GM12878 (cell line): ENCODE results near the gene TOPBP1. TPM values are rescaled to one million over a fixed set of nuclear protein-coding genes. Genes with fewer than 3 reads are reported as not detected.
A peak's percentile ranks its signal among the peaks of the same experiment; 100 is the strongest.

Experiments
- JUND ChIP-seq: IDR thresholded peaks from 2 replicates; pipeline ENCODE4 v1.6.1; 2012; ENCODE audit warnings: low read depth, mild to moderate bottlenecking, low read length, improper control_type of control experiment, moderate library complexity
- MEF2B ChIP-seq: fragments of 450-650 bp; IDR thresholded peaks from 2 replicates; pipeline ENCODE4 v1.6.1; 2018; ENCODE audit warnings: mild to moderate bottlenecking, moderate library complexity; ENCODE audit not compliant: partially characterized antibody, poor library complexity, severe bottlenecking
- PAX5 ChIP-seq: IDR thresholded peaks from 2 replicates; pipeline ENCODE4 v1.6.1; 2011; ENCODE audit warnings: low read depth, low read length, borderline replicate concordance
- POLR2A ChIP-seq: IDR thresholded peaks from 2 replicates; pipeline ENCODE4 v1.6.1; 2011; ENCODE audit warnings: low read depth, mild to moderate bottlenecking, low read length
- RELA ChIP-seq: fragments of 450-650 bp; IDR thresholded peaks from 2 replicates; pipeline ENCODE4 v1.8.0; 2014; ENCODE audit warnings: borderline replicate concordance; ENCODE audit not compliant: partially characterized antibody
- RUNX3 ChIP-seq: IDR thresholded peaks from 2 replicates; pipeline ENCODE4 v1.6.1; 2012; ENCODE audit warnings: low read length, inconsistent platforms
- SMARCA5 ChIP-seq: fragments of 450-650 bp; IDR thresholded peaks from 2 replicates; pipeline ENCODE4 v1.6.1; 2017; ENCODE audit warnings: mild to moderate bottlenecking
- SMC3 ChIP-seq: IDR thresholded peaks from 2 replicates; pipeline ENCODE4 v1.6.1; 2011; ENCODE audit warnings: low read length, improper control_type of control experiment, borderline replicate concordance
- TBL1XR1 ChIP-seq: IDR thresholded peaks from 2 replicates; pipeline ENCODE4 v1.6.1; 2012; ENCODE audit warnings: low read depth, low read length, improper control_type of control experiment
- WRNIP1 ChIP-seq: IDR thresholded peaks from 2 replicates; pipeline ENCODE4 v1.6.1; 2011; ENCODE audit warnings: low read depth, low read length, improper control_type of control experiment, borderline replicate concordance
- ZBED1 ChIP-seq: IDR thresholded peaks from 2 replicates; pipeline ENCODE4 v1.6.1; 2016; ENCODE audit warnings: borderline replicate concordance
- polyA plus RNA-seq, 11 experiments: library from polyadenylated mRNA; depleted of rRNA in 4 of 11; unstranded in 6 of 11; stranded (reverse) in 5 of 11; fragments of >200 nt; fragmentation: Nextera tagmentation in 4 of 11; fragmentation: Illumina TruSeq in 1 of 11; extraction: Ambion mirVana in 4 of 11; extraction: Trizol in 1 of 11; gene quantifications; 1 replicate in 1 of 11; 2 replicates in 10 of 11; pipeline versions ENCODE4 v1.2.1 to v1.2.3, GENCODE V29; 2011 to 2016; ENCODE audit warnings: inconsistent platforms in 2 of 11, missing spikeins in 2 of 11, low read depth in 1 of 11
- total RNA-seq, 4 experiments: library from RNA; depleted of rRNA in 3 of 4; stranded (reverse); fragments of >200 nt in 3 of 4; fragmentation: Illumina TruSeq in 1 of 4; extraction: Trizol in 1 of 4; gene quantifications; 2 replicates each; pipeline versions ENCODE4 v1.2.1 to v1.2.3, GENCODE V29; 2013 to 2021
- TF ChIP-seq, protein P1 (sequence below): fragments of 450-650 bp; IDR thresholded peaks from 2 replicates; pipeline ENCODE4 v1.6.1; 2017; ENCODE audit warnings: mild to moderate bottlenecking, moderate library complexity
- TF ChIP-seq, protein P2 (sequence below): fragments of 150-350 bp; IDR thresholded peaks from 2 replicates; pipeline ENCODE4 v1.6.1; 2016; ENCODE audit warnings: low read depth, low read length
- TF ChIP-seq, protein P3 (sequence below): fragments of 450-650 bp; formaldehyde crosslinking; IDR thresholded peaks from 2 replicates; pipeline ENCODE4 v1.4.0; 2022; ENCODE audit warnings: mild to moderate bottlenecking, moderate library complexity
- TF ChIP-seq, protein P4 (sequence below): fragments of 450-650 bp; IDR thresholded peaks from 2 replicates; pipeline ENCODE4 v1.6.1; 2017; ENCODE audit warnings: mild to moderate bottlenecking, low read depth, inconsistent platforms; ENCODE audit not compliant: poor library complexity, severe bottlenecking

TOPBP1 gene
- total and polyA plus RNA-seq, 10 of the 15 experiments (the other 5 are each of a cell fraction or from before 2014, with no cell fraction given), result 18.3 to 99.3 (median 61.5) TPM

DNA sequence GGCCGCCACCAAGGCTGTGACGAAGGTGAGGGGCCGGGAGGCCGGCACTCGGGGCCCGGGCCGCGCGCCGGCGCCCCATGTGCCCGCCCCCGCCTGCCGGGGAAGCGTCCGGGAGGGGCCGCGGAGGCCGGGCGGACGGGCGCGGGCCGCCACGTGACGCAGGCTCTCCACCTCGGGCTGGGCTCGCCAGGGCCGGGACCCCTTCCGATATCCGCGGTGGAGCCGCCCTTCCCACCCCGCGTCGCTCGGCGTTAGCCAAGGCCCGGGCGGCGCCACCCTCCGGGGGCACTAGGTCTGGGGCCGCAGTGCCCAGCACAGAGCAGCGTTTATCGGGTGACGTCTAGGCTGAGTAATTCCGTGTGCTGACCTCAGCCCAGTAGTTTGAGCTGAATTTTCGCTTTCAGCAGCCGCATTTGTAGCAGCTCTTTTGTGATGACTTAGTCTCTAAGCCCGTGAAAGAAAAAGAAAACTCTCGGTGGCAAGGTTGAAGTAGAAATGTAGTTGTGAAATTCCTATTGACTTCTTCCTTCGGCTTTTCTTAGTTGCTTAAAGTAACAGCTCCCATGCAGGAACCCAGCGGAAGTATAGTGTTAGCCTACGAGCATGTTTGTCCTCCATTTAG, 87.4 kb downstream of the TOPBP1 start (continued):
- TF ChIP-seq, protein P1, sequence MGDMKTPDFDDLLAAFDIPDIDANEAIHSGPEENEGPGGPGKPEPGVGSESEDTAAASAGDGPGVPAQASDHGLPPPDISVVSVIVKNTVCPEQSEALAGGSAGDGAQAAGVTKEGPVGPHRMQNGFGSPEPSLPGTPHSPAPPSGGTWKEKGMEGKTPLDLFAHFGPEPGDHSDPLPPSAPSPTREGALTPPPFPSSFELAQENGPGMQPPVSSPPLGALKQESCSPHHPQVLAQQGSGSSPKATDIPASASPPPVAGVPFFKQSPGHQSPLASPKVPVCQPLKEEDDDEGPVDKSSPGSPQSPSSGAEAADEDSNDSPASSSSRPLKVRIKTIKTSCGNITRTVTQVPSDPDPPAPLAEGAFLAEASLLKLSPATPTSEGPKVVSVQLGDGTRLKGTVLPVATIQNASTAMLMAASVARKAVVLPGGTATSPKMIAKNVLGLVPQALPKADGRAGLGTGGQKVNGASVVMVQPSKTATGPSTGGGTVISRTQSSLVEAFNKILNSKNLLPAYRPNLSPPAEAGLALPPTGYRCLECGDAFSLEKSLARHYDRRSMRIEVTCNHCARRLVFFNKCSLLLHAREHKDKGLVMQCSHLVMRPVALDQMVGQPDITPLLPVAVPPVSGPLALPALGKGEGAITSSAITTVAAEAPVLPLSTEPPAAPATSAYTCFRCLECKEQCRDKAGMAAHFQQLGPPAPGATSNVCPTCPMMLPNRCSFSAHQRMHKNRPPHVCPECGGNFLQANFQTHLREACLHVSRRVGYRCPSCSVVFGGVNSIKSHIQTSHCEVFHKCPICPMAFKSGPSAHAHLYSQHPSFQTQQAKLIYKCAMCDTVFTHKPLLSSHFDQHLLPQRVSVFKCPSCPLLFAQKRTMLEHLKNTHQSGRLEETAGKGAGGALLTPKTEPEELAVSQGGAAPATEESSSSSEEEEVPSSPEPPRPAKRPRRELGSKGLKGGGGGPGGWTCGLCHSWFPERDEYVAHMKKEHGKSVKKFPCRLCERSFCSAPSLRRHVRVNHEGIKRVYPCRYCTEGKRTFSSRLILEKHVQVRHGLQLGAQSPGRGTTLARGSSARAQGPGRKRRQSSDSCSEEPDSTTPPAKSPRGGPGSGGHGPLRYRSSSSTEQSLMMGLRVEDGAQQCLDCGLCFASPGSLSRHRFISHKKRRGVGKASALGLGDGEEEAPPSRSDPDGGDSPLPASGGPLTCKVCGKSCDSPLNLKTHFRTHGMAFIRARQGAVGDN, result peak; percentile 42
- peak; percentile 28 for TF ChIP-seq MEF2B
- TF ChIP-seq PAX5, result peak; percentile 42; the same call in 1 of the 2 replicates
- no peak for TF ChIP-seq WRNIP1
- peak; percentile 79 for TF ChIP-seq POLR2A
- TF ChIP-seq TBL1XR1, result peak; percentile 37; the same call in 1 of the 2 replicates
- TF ChIP-seq RELA, result peak; percentile 37
- TF ChIP-seq JUND, result peak; percentile 62
- TF ChIP-seq SMC3, result no peak
- TF ChIP-seq, protein P2, sequence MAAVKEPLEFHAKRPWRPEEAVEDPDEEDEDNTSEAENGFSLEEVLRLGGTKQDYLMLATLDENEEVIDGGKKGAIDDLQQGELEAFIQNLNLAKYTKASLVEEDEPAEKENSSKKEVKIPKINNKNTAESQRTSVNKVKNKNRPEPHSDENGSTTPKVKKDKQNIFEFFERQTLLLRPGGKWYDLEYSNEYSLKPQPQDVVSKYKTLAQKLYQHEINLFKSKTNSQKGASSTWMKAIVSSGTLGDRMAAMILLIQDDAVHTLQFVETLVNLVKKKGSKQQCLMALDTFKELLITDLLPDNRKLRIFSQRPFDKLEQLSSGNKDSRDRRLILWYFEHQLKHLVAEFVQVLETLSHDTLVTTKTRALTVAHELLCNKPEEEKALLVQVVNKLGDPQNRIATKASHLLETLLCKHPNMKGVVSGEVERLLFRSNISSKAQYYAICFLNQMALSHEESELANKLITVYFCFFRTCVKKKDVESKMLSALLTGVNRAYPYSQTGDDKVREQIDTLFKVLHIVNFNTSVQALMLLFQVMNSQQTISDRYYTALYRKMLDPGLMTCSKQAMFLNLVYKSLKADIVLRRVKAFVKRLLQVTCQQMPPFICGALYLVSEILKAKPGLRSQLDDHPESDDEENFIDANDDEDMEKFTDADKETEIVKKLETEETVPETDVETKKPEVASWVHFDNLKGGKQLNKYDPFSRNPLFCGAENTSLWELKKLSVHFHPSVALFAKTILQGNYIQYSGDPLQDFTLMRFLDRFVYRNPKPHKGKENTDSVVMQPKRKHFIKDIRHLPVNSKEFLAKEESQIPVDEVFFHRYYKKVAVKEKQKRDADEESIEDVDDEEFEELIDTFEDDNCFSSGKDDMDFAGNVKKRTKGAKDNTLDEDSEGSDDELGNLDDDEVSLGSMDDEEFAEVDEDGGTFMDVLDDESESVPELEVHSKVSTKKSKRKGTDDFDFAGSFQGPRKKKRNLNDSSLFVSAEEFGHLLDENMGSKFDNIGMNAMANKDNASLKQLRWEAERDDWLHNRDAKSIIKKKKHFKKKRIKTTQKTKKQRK, result no peak
- TF ChIP-seq, protein P3, sequence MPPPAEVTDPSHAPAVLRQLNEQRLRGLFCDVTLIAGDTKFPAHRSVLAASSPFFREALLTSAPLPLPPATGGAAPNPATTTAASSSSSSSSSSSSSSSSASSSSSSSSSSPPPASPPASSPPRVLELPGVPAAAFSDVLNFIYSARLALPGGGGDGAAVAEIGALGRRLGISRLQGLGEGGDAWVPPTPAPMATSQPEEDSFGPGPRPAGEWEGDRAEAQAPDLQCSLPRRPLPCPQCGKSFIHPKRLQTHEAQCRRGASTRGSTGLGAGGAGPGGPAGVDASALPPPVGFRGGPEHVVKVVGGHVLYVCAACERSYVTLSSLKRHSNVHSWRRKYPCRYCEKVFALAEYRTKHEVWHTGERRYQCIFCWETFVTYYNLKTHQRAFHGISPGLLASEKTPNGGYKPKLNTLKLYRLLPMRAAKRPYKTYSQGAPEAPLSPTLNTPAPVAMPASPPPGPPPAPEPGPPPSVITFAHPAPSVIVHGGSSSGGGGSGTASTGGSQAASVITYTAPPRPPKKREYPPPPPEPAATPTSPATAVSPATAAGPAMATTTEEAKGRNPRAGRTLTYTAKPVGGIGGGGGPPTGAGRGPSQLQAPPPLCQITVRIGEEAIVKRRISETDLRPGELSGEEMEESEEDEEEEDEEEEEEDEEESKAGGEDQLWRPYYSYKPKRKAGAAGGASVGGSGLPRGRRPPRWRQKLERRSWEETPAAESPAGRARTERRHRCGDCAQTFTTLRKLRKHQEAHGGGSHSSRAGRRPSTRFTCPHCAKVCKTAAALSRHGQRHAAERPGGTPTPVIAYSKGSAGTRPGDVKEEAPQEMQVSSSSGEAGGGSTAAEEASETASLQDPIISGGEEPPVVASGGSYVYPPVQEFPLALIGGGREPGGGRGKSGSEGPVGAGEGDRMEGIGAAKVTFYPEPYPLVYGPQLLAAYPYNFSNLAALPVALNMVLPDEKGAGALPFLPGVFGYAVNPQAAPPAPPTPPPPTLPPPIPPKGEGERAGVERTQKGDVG (CRISPR knock-in tag), result no peak
- TF ChIP-seq RUNX3, result peak; percentile 60; the same call in 1 of the 2 replicates
- TF ChIP-seq, protein P4, sequence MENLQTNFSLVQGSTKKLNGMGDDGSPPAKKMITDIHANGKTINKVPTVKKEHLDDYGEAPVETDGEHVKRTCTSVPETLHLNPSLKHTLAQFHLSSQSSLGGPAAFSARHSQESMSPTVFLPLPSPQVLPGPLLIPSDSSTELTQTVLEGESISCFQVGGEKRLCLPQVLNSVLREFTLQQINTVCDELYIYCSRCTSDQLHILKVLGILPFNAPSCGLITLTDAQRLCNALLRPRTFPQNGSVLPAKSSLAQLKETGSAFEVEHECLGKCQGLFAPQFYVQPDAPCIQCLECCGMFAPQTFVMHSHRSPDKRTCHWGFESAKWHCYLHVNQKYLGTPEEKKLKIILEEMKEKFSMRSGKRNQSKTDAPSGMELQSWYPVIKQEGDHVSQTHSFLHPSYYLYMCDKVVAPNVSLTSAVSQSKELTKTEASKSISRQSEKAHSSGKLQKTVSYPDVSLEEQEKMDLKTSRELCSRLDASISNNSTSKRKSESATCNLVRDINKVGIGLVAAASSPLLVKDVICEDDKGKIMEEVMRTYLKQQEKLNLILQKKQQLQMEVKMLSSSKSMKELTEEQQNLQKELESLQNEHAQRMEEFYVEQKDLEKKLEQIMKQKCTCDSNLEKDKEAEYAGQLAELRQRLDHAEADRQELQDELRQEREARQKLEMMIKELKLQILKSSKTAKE, result peak; percentile 29
- TF ChIP-seq ZBED1, result peak; percentile 80; the same call in 1 of the 2 replicates
- peak; percentile 44; the same call in 1 of the 2 replicates for TF ChIP-seq SMARCA5
